GM12891 (cell line): ENCODE results near the gene CNNM2.
A peak's percentile ranks its signal among the peaks of the same experiment; 100 is the strongest.
"Not testable (repeated sequence)": the region's sequence is repeated elsewhere in the genome, so short reads cannot be mapped to it uniquely, and the experiment has no call there.

Experiments used
- DNase-seq: peaks from one replicate; pipeline ENCODE4 v3.0.0; 2011; ENCODE audit warnings: low spot score; ENCODE audit not compliant: insufficient read length
- FAIRE-seq: peaks from 2 replicates; lab custom pipeline; 2011; peaks lifted over from hg19 to GRCh38; lab: Jason Lieb, UNC
- PAX5 ChIP-seq: IDR thresholded peaks from 2 replicates; pipeline ENCODE4 v1.6.1; 2011; ENCODE audit warnings: low read length, moderate library complexity, mild to moderate bottlenecking; ENCODE audit not compliant: insufficient read depth, severe bottlenecking
- POLR2A ChIP-seq: IDR thresholded peaks from 2 replicates; pipeline ENCODE4 v1.6.1; 2011; ENCODE audit warnings: low read depth, low read length, control low read depth
- POLR2AphosphoS5 ChIP-seq: IDR thresholded peaks from 2 replicates; pipeline ENCODE4 v1.6.1; 2011; ENCODE audit warnings: low read depth, low read length, control low read depth
- POU2F2 ChIP-seq: IDR thresholded peaks from 2 replicates; pipeline ENCODE4 v1.6.1; 2011; ENCODE audit warnings: low read depth, mild to moderate bottlenecking, control low read depth, low read length, moderate library complexity
- SPI1 ChIP-seq: IDR thresholded peaks from 2 replicates; pipeline ENCODE4 v1.6.1; 2011; ENCODE audit warnings: low read depth, low read length, control low read depth
- TAF1 ChIP-seq: IDR thresholded peaks from 2 replicates; pipeline ENCODE4 v1.6.1; 2011; ENCODE audit warnings: low read depth, low read length, control low read depth

Gene CNNM2

GRCh38 chr10:103125323-103126267 is 207.5 kb downstream of the CNNM2 start:
- FAIRE-seq (peak; percentile 80), DNase-seq (no peak)
- no peak for TF ChIP-seq POLR2AphosphoS5
- TF ChIP-seq SPI1: peak; percentile 64

GRCh38 chr10:103127241-103127640 is 209.1 kb downstream of the CNNM2 start:
- no peak for FAIRE-seq
- DNase-seq: no peak

GRCh38 chr10:103130180-103130579 is 212.1 kb downstream of the CNNM2 start:
- not testable (repeated sequence) for DNase-seq, FAIRE-seq

More at GRCh38 chr10:103127241-103127640, 209.1 kb downstream of the CNNM2 start:
- TF ChIP-seq TAF1 (no peak), POLR2AphosphoS5 (no peak), POU2F2 (no peak), POLR2A (no peak), SPI1 (no peak)

- no peak for FAIRE-seq
- TF ChIP-seq SPI1 (no peak), POU2F2 (no peak), PAX5 (no peak), TAF1 (no peak), POLR2A (no peak), POLR2AphosphoS5 (no peak)
Observed at GRCh38 chr10:103130910-103131309, 212.8 kb downstream of the CNNM2 start.

GRCh38 chr10:103135168-103135567 is 217.1 kb downstream of the CNNM2 start:
- FAIRE-seq, DNase-seq: not testable (repeated sequence)

More at GRCh38 chr10:103130910-103131309, 212.8 kb downstream of the CNNM2 start:
- no peak for DNase-seq

GRCh38 chr10:103139803-103140202 is 221.7 kb downstream of the CNNM2 start:
- DNase-seq: no peak
- TF ChIP-seq POU2F2 (no peak), POLR2A (no peak), SPI1 (no peak), TAF1 (no peak), PAX5 (no peak), POLR2AphosphoS5 (no peak)

More at GRCh38 chr10:103139803-103140202, 221.7 kb downstream of the CNNM2 start:
- no peak for FAIRE-seq
